Inflammatory macrophage (primary cell): ENCODE data around the gene DBF4B.

Source experiments
- DNase-seq, 2 donors: peaks; one replicate each; pipeline ENCODE4 v3.0.0-alpha.2; 2020 to 2022

Gene DBF4B

GRCh38 chr17:44760474-44761308 is 52.2 kb downstream of the DBF4B start:
- no peak for DNase-seq

DNA sequence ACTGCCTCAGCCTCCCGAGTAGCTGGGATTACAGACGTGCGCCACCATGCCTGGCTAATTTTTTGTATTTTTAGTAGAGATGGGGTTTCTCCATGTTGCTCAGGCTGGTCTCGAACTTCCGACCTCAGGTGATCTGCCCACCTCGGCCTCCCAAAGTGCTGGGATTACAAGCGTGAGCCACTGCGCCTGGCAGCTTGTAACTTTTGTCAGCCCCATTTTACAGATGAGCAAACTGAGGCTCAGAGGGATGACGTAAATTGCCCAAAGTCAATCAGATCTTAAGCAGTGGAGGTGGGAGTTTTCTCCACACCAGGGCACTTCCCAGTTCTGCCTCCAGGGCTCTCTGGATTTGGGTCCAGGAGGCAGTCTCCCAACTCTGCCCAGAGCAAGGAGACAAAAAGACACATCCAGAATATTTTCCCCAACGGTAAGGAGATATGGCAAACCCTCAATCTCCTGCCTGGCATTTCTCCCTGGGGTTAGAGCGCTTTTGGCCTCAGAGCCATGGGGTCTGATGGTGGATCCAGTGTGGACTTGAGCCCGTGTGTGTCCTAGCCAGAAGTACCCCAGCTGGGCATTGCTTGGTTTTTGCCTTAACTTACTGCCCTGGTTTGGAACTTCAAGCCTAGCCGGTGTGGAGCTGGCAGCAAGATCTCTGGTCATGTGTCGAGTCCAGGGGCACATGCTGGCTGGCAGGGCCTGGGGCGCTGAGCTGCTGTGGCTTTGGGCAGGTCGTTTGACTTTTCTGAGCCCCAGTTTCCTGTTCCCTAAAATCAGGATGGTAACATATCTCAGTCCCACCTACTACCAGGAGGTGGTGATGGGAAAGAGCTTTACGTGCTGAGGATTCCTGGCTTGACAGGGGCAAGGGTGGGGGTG is 53.7 kb downstream of the DBF4B start:
- DNase-seq = no peak

DNA sequence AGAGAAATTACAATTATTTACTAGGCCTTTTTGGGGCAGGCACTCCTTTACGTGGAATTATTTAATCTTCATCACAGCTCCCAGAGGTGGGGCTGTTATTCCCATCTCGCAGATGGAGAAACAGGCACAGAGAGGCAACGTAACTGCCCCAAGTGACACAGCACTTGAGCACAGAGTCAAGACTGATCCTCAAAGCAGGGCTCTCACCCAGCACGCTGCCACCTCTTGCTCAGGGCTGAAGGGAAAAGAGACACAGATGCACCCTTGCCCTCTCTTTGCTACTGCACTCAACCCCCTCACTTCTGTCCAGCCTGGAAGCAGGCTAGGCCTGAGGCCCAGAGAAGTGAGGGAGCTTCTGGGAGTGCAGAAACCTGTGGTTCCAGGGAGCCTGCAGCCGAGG is 54.7 kb downstream of the DBF4B start:
- no peak for DNase-seq

- no peak for DNase-seq
Observed at GRCh38 chr17:44765965-44766364, 57.5 kb downstream of the DBF4B start.

- no peak for DNase-seq
Observed at GRCh38 chr17:44766409-44767038, 58.1 kb downstream of the DBF4B start.

DNA sequence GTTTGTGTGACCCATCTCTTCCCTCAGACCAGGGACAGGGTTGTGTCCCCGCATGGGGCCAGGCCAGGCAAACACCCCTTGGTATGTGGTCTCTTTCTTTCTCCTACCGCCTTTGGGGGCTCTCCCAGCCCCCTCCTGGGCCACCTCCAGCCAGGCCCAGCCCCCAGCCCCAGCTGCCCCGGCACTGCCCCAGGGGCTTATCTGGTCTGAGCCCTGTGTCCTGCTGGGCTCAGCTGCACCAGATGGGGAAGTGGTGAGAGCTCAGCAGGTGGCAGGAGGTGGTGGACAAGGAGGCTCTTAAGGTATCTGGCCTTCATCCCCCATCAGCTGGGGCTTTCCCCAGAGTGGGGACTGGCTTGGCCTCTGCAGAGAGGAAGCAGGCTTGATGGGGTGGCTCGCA is 59.0 kb downstream of the DBF4B start:
- DNase-seq = no peak

DNA sequence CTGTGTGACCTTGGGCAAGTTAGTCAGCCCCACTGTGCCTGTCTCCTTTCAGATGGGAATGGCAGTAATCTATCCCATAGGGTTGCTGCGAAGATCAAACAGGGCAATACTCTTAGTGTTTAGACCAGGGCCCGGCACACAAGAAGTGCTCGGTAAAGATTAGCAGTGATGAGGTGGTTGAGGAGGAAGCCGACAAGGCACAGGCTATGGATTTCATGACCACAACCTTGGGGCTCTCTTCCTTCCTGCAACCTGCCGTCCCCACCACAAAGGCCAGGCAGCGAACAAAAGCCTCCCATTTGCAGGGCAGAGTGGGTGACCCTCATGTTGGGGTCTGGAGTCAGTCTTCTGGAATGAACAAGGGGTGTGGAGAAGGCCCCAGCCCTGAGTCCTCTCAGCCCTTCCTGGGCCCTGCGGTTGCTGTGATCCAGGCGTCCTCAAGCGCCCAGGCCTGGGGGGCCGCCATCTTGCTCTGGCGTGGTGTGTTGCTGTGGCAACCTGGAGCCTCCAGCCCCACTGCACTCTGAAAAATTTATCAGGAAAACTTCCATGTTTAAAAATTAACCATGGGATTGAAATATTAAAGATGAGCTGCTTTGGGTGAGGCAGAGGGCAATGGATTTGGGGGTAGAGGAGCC is 60.2 kb downstream of the DBF4B start:
- no peak for DNase-seq

DNA sequence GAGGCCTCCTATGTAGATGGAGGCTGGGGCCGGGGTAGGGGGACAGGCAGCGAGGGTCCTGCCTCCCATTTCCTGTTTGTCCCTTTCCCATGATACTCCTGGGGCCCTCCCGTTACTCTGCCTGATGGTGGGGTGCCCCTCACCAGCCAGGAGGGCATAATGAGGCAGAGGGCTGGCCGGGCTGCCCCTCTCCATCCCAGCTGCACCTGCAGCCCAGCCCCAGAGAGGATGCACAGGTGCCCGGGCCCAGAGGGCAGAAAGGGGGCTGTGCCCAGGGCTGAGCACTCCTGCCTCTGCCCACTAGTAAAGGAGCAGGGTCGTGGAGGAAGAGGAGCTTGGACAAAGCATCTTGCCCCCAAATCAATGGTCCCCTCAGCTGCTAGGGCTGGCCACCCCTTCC is 60.8 kb downstream of the DBF4B start:
- DNase-seq = no peak

GRCh38 chr17:44769647-44770084 is 61.2 kb downstream of the DBF4B start:
- DNase-seq = no peak

- no peak for DNase-seq
Observed at GRCh38 chr17:44770166-44770925, 61.9 kb downstream of the DBF4B start.

- no peak for DNase-seq
Observed at GRCh38 chr17:44772308-44773045, 64.0 kb downstream of the DBF4B start.

GRCh38 chr17:44773140-44773539 is 64.7 kb downstream of the DBF4B start:
- no peak for DNase-seq

GRCh38 chr17:44774271-44775135 is 66.0 kb downstream of the DBF4B start:
- peak; percentile 80 to 84 for DNase-seq

DNA sequence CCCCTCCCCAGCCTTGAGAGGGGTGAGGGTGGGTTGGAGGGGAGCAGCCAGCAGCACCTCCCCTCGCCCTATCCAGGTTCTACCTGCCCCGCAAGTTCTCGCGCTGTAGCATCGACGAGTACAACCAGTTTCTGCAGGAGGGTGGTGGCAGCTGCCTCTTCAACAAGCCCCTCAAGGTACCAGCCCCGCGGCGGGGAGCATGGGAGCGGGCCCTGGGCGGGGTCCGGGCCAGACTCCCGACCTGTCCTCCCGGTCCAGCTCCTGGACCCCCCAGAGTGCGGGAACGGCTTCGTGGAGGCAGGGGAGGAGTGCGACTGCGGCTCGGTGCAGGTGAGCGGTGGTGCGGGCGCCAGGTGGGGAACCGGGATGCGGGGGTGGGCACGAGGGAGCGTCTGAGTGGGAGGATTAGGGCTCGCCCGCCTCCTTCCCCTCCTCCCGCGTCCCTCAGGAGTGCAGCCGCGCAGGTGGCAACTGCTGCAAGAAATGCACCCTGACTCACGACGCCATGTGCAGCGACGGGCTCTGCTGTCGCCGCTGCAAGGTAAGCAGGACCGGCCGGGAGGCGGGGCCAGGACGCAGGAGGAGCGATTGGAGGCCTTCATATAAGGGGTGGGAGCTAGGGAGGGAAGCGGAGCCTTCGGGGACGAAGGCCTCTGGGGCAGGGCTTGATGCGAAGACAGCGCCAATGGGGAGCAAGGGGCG is 66.8 kb downstream of the DBF4B start:
- DNase-seq = peak; percentile 96 to 97

DNA sequence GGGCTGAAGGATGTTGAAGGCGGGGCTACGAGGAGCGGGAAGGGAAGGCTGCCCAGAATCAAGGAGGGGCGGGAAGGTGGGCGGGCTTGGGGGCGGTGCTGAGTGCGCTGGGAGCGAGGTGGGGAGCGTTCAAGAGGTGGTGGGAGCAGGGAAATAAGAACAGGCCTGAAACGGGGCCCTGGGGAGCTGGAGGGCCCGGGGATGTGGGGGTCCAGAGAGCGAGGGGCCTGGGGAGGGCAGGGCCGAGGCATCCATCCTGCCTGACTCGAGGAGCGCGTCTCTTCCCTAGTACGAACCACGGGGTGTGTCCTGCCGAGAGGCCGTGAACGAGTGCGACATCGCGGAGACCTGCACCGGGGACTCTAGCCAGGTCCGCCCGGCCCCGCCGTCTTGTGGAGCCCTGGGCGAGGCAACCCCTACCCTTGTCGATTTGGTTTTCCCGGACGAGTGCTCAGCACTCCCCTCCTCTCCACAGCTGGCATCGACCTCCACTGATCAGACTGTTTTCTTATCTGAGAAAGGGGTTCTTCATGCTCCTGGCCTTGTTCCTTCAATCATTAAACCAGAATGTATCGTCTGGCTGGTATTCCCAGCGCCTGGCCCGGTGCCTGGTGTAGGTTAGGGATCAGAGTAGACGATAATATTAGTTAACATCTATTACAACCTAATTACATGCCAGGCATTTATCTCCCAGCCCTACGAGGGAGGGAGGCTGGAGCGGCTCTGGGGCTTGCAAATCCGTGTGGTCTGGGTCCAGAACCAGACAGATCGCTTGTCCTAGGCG is 67.6 kb downstream of the DBF4B start:
- DNase-seq = no peak

DNA sequence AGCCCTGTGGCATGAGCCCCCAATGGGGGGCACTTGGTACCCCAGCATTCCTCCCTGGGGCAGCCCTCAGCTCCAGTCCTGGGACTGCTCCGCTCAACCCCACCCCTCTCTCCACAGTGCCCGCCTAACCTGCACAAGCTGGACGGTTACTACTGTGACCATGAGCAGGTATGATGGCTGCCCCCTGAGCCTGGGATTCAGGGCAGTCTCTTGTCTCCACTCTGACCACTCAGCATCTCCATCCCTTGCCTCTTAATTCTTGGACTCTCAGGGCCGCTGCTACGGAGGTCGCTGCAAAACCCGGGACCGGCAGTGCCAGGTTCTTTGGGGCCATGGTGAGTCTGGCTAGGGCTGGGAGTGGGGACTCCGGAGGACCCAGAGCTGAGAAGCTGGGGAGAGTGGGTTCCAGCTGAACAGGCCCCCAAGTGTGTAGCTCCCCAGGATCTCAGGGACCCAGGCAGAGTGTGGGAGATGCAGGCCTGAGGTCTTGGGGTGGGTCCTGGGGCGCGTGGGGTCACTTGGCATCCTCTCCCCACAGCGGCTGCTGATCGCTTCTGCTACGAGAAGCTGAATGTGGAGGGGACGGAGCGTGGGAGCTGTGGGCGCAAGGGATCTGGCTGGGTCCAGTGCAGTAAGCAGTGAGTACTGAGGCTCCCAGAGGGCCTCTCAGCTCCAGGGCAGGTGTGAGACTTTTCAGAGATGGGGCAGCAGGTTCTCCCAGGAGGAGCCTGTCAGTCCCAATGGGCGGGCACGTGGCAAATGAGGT is 68.3 kb downstream of the DBF4B start:
- DNase-seq = no peak

DNA sequence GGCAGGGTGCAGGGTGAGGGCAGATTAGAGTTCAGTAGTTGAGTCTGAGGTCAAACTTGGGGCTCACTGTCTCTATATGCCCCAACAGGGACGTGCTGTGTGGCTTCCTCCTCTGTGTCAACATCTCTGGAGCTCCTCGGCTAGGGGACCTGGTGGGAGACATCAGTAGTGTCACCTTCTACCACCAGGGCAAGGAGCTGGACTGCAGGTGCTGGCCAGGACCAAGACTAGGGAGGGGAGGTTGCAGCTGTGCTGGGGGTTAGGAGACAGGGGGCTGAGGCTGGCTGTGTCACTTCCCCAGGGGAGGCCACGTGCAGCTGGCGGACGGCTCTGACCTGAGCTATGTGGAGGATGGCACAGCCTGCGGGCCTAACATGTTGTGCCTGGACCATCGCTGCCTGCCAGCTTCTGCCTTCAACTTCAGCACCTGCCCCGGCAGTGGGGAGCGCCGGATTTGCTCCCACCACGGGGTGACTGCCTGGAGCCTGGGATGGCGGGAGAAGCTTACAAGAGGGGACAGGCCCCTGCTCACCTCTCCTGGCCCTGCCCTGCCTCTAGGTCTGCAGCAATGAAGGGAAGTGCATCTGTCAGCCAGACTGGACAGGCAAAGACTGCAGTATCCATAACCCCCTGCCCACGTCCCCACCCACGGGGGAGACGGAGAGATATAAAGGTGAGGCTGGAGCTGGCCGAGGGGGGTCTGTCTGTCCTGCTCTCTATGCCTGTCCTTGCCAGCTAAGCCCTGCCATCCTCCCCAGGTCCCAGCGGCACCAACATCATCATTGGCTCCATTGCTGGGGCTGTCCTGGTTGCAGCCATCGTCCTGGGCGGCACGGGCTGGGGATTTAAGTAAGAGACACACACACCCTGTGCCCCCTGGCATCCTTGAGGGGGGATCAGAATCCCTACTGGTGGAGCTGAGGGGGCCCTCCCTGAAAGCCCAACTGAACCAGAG is 69.2 kb downstream of the DBF4B start:
- DNase-seq = no peak
